HUDEP-2 (cell line): ENCODE measurements around the gene SLC16A8.

Experiments
- DNase-seq, 76 experiments: peaks; one replicate each; lab custom pipeline; 2025; ENCODE audit not compliant: unreplicated experiment in 76 of 76; lab: John Stamatoyannopoulos, UW

Gene SLC16A8

GRCh38 chr22:38074181-38075104 is 9.5 kb downstream of the SLC16A8 start:
- no peak for DNase-seq

GRCh38 chr22:38073150-38074130 is 10.5 kb downstream of the SLC16A8 start:
- no peak for DNase-seq

GRCh38 chr22:38072322-38073149 is 11.4 kb downstream of the SLC16A8 start:
- DNase-seq: no peak

- DNase-seq: no peak
Measured at GRCh38 chr22:38071421-38072321, 12.3 kb downstream of the SLC16A8 start.

- no peak for DNase-seq
Measured at GRCh38 chr22:38070250-38070921, 13.6 kb downstream of the SLC16A8 start.

GRCh38 chr22:38069372-38070249 is 14.4 kb downstream of the SLC16A8 start:
- peak in 2 of 76 experiments; percentile 5 to 7 for DNase-seq

GRCh38 chr22:38068641-38069371 is 15.2 kb downstream of the SLC16A8 start:
- no peak for DNase-seq

GRCh38 chr22:38067761-38068360 is 16.1 kb downstream of the SLC16A8 start:
- no peak for DNase-seq

- no peak for DNase-seq
Measured at GRCh38 chr22:38067028-38067415, 17.0 kb downstream of the SLC16A8 start.

GRCh38 chr22:38066381-38067027 is 17.5 kb downstream of the SLC16A8 start:
- no peak for DNase-seq

- no peak for DNase-seq
Measured at GRCh38 chr22:38065539-38065938, 18.4 kb downstream of the SLC16A8 start.

GRCh38 chr22:38062791-38063190 is 21.2 kb downstream of the SLC16A8 start:
- DNase-seq: no peak

GRCh38 chr22:38056969-38057891 is 26.8 kb downstream of the SLC16A8 start, which contains the start of gene PICK1:
PICK1 (plus strand) TSS chr22:38057404; CDS start chr22:38057810, 406 bp downstream.
- peak in 68 of 76 experiments; percentile 9 to 77 (median 64) for DNase-seq

GRCh38 chr22:38051900-38052862 is 31.8 kb downstream of the SLC16A8 start:
- DNase-seq: peak in 66 of 76 experiments; percentile 7 to 75 (median 47)
